Measurements from ENCODE around the gene ATP8A2. TPM values are rescaled to one million over a fixed set of nuclear protein-coding genes. Genes with fewer than 3 reads are reported as not detected.

ATP8A2 gene
- total and polyA plus RNA-seq, 4 donors, result 0.31 to 2.7 (median 1.1) TPM

DNA sequence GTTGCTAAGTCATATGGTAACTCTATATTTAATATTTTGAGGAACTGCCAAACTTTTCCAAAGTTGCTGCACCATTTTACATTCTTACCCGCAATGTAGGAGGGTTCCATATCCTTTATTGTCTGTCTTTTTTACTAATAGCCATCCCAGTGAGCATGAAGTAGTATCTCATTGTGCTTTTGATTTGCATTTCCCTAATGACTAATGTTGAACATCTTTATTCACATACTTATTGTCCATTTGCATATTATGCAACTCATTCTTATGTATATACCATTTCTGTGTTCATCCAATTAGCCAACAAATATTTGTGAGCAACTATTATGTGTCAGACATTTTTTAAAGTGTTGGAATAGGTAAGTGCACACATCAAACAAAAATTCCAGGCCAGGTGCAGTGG is 20.4 kb upstream of the ATP8A2 start:
- no peak overlapping the region for H3K27ac ChIP-seq (ENCODE audit: low read depth in 1 of 2, low read length in 1 of 2)
- no peak overlapping the region for H3K9ac ChIP-seq (ENCODE audit: insufficient read depth in 1 of 2, low read length in 2 of 2)
- no peak overlapping the region for H3K4me3 ChIP-seq
- DNase-seq (no peak), ATAC-seq (ENCODE audit: insufficient read depth, low FRiP score) (no peak)
- no peak for TF ChIP-seq CTCF (IDR thresholded peaks at IDR 0.05; ENCODE audit: control extremely low read depth, extremely low read depth)
- H3K36me3 ChIP-seq (ENCODE audit: control insufficient read depth in 4 of 4, insufficient read depth in 4 of 4, low read length in 4 of 4), result no peaks in the 10 kb centered on the region
- H3K27me3 ChIP-seq (ENCODE audit: control insufficient read depth in 3 of 3, insufficient read depth in 3 of 3, low read length in 2 of 3), result no peaks in the 10 kb centered on the region
- H3K4me1 ChIP-seq (ENCODE audit: control insufficient read depth in 5 of 5, insufficient read depth in 5 of 5, low read length in 5 of 5), result no peaks in the 10 kb centered on the region
- H3K9me3 ChIP-seq (ENCODE audit: control insufficient read depth in 4 of 4, insufficient read depth in 3 of 4, low read length in 3 of 4), result peaks cover 0 to 4% (median 0%) of the 10 kb centered on the region in 4 donors
- WGBS, 2 donors, result 97 to 98% methylated on average over 1 of the region's 1 CpG

DNA sequence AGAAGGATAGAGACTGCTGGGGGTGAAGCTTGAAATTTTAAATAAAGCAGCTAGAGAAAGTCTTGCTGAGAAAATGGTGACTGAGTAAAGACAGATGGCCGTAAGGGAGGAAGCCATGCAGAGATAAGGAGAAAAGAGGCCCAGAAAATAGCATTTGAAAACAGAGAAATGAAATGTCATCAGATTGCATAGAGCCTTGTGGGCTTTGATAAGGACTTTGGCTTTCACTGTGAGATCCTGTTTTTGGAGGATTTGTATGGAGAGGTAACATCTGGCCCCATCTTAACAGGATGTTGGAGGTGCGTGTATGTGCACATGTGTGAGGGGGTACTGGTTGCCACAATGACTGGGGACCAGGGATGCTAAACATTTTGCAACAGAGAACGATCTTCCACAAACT is 19.5 kb upstream of the ATP8A2 start:
- Histone ChIP-seq H3K36me3 (ENCODE audit: control insufficient read depth in 4 of 4, insufficient read depth in 4 of 4, low read length in 4 of 4) (no peaks in the 10 kb centered on the region), H3K27ac (ENCODE audit: low read depth in 1 of 2, low read length in 1 of 2) (no peak overlapping the region), H3K4me3 (no peak overlapping the region), H3K9ac (ENCODE audit: insufficient read depth in 1 of 2, low read length in 2 of 2) (no peak overlapping the region), H3K27me3 (ENCODE audit: control insufficient read depth in 3 of 3, insufficient read depth in 3 of 3, low read length in 2 of 3) (no peaks in the 10 kb centered on the region), H3K9me3 (ENCODE audit: control insufficient read depth in 4 of 4, insufficient read depth in 3 of 4, low read length in 3 of 4) (peaks cover 0 to 4% (median 0%) of the 10 kb centered on the region in 4 donors), H3K4me1 (ENCODE audit: control insufficient read depth in 5 of 5, insufficient read depth in 5 of 5, low read length in 5 of 5) (no peaks in the 10 kb centered on the region)
- ATAC-seq (ENCODE audit: insufficient read depth, low FRiP score) (no peak), DNase-seq (no peak)
- 18 to 43% methylated on average over 3 of the region's 3 CpGs for WGBS, 2 donors
- no peak for TF ChIP-seq CTCF (IDR thresholded peaks at IDR 0.05; ENCODE audit: control extremely low read depth, extremely low read depth)

DNA sequence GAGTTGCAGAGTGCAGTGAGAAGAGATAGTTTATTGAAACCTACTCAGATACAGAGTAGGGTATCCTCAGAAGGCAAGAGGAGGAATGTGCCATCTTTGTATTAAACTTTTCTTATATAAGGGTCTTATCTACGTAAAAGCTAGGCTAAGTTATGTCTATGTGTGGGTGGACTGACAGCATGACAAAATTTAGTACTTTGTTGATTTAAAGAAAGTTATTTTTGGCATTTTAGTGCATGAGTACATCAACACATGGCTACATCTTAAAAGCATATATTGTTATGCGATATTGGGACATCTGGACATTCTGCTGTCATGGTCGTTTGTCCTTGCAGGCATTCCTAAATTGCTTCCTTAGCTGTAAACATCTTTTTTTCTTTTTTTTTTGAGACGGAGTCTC is 19.0 kb upstream of the ATP8A2 start:
- Histone ChIP-seq H3K27ac (ENCODE audit: low read depth in 1 of 2, low read length in 1 of 2) (no peak overlapping the region), H3K9ac (ENCODE audit: insufficient read depth in 1 of 2, low read length in 2 of 2) (no peak overlapping the region), H3K36me3 (ENCODE audit: control insufficient read depth in 4 of 4, insufficient read depth in 4 of 4, low read length in 4 of 4) (no peaks in the 10 kb centered on the region), H3K4me3 (no peak overlapping the region), H3K4me1 (ENCODE audit: control insufficient read depth in 5 of 5, insufficient read depth in 5 of 5, low read length in 5 of 5) (no peaks in the 10 kb centered on the region), H3K27me3 (ENCODE audit: control insufficient read depth in 3 of 3, insufficient read depth in 3 of 3, low read length in 2 of 3) (no peaks in the 10 kb centered on the region), H3K9me3 (ENCODE audit: control insufficient read depth in 4 of 4, insufficient read depth in 3 of 4, low read length in 3 of 4) (peaks cover 0 to 4% (median 0%) of the 10 kb centered on the region in 4 donors)
- DNase-seq (no peak), ATAC-seq (ENCODE audit: insufficient read depth, low FRiP score) (no peak)
- TF ChIP-seq CTCF (IDR thresholded peaks at IDR 0.05; ENCODE audit: control extremely low read depth, extremely low read depth), result no peak
- 74 to 82% methylated on average over 4 of the region's 4 CpGs for WGBS, 2 donors

- H3K9ac ChIP-seq (ENCODE audit: insufficient read depth in 1 of 2, low read length in 2 of 2), result no peak overlapping the region
- no peaks in the 10 kb centered on the region for H3K4me1 ChIP-seq (ENCODE audit: control insufficient read depth in 5 of 5, insufficient read depth in 5 of 5, low read length in 5 of 5)
- H3K9me3 ChIP-seq (ENCODE audit: control insufficient read depth in 4 of 4, insufficient read depth in 3 of 4, low read length in 3 of 4), result peaks cover 0 to 4% (median 0%) of the 10 kb centered on the region in 4 donors
- H3K4me3 ChIP-seq, result no peak overlapping the region
- 93 to 97% methylated on average over 4 of the region's 4 CpGs for WGBS, 2 donors
- no peaks in the 10 kb centered on the region for H3K36me3 ChIP-seq (ENCODE audit: control insufficient read depth in 4 of 4, insufficient read depth in 4 of 4, low read length in 4 of 4)
- no peak for ATAC-seq (ENCODE audit: insufficient read depth, low FRiP score)
- no peak overlapping the region for H3K27ac ChIP-seq (ENCODE audit: low read depth in 1 of 2, low read length in 1 of 2)
- no peak for TF ChIP-seq CTCF (IDR thresholded peaks at IDR 0.05; ENCODE audit: control extremely low read depth, extremely low read depth)
- no peak for DNase-seq
- no peaks in the 10 kb centered on the region for H3K27me3 ChIP-seq (ENCODE audit: control insufficient read depth in 3 of 3, insufficient read depth in 3 of 3, low read length in 2 of 3)
Measured at GRCh38 chr13:25353344-25353743, 18.4 kb upstream of the ATP8A2 start.
